HG02610 (cell line): ENCODE data around the gene CFAP141.
"Not testable (repeated sequence)": the region's sequence is repeated elsewhere in the genome, so short reads cannot be mapped to it uniquely, and the experiment has no call there.

Experiments
- ATAC-seq: cut with Tn5 transposase; IDR thresholded peaks from one replicate; pipeline ENCODE4 v1.9.1; 2021; ENCODE audit warnings: mild to moderate bottlenecking, moderate library complexity; ENCODE audit not compliant: unreplicated experiment

CFAP141 gene

DNA sequence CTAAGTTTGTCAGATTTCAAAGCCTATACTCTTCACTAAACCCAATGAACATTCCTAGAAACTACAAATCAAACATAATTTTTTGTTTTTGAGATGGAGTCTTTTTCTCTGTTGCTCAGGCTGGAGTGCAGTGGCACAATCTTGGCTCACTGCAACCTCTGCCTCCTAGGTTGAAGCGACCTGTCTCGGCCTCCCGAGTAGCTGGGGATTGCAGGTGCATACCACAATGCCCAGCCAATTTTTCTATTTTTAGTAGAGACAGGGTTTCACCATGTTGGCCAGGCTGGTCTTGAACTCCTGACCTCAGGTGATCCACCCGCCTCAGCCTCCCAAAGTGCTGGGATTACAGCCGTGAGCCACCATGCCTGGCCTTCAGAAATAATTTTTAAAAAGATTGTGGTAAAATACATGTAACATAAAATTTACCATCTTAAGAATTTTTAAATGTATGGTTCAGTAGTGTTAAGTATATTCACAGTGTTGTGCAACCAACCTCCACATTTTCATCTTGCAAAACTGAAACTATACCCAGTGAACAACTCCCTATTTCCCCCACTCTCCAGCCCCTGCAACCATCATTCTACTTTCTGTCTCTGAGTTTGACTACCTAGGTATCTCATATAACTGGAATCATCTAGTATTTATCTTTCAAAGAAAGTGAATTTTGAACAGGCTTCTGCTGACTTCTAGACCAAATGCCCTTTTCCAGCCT is 2.7 kb upstream of the CFAP141 start:
- ATAC-seq: no peak

- ATAC-seq: no peak
Measured at GRCh38 chr1:154207262-154207661, 1.1 kb upstream of the CFAP141 start.

DNA sequence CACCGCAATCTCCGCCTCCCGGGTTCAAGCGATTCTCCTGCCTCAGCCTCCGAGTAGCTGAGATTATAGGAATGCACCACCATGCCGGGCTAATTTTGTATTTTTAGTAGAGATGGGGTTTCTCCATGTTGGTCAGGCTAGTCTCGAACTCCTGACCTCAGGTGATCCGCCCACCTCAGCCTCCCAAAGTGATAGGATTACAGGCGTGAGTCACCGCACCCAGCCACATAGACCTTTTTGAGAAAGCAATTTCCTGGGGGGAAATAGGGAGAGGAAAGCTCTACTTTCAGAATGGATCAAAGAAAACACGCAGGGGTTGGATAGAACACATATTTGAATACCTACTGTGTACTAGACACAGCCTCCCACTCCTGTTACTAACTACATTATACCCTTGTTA is 355 bp downstream of the CFAP141 start:
- not testable (repeated sequence) for ATAC-seq

DNA sequence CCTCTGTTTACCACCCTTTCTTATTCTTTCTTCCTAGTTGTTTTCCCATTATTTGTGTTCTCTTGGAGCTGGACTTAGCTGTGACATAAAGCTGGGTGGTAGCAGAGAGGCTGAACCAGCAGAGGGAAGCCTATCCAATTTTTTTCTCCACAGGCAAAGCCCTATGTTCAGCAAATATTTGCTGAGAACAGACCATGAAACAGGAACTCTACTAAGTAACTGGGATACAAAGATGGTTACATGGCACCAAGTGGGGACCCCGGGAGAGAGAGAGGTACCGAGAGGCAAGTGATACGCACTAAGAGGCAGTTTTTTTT is 6.6 kb downstream of the CFAP141 start:
- ATAC-seq: no peak

- no peak for ATAC-seq
Measured at GRCh38 chr1:154198756-154199562, 7.2 kb downstream of the CFAP141 start.

DNA sequence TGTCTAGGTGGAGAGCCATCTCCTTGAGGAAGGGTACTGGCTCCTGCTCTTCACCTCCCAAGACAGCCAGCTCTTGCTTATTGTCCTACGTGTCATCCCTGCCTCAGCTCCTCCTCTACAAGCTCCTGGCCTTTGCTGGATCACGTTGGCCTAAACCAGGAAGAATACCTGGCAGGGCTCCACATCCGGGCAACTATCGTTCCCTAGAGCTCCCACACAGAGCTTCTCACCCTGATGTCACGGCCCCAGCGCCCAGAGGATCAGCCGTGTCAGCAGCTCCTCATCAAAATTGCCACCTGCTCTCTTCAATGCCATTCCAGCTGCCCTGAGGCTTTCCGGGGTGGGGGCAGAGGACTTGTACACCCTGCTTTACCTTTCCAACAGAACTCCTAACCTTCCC is 12.3 kb downstream of the CFAP141 start:
- ATAC-seq: no peak

- no peak for ATAC-seq
Measured at GRCh38 chr1:154192476-154192875, 13.7 kb downstream of the CFAP141 start.

DNA sequence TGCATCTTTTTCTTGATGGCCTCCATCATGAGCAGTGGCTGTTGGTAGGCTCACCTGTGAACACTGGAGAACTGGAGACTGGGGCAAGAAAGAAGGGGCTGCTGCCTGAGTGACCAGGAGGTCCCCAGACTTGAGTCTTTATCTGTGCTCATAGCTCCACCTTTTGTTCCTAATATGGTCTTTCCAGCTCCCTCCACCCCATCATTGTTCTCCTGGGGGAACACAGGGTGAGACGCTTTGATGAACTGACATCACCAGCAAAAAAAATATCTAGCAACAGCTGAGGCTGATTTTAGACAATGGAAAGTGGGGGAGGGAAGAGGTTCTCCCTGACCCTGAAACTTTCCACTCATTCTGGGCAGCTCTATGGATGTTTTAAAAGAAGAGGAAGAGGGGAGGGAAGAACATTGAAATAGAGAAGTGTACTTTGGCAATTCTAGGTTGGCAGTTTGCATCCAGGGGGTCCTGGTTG is 14.1 kb downstream of the CFAP141 start, which contains the start of gene TPM3:
TPM3 (minus strand) TSS at position 111 of the 472 bp plus-strand sequence; CDS start at position 29, 82 bp downstream.
- ATAC-seq: no peak

DNA sequence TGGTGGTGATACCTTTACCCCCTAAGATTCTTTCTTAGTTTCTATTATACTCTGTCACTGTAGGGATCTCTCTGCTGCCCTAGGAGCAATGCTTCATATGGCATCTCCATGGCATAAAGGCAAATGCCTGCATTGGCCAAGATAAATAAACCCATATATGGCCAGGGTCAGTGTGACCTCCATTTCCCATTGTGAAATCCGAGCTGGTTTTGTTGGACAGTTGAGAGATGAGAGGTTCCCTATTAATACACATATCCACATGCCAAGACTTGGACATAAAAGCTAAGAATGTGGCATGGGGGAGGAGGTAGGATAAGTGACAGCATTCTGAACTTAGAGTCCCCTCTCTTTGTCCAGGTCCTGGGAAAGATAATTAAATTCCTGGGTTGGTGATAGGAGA is 15.6 kb downstream of the CFAP141 start:
- no peak for ATAC-seq

DNA sequence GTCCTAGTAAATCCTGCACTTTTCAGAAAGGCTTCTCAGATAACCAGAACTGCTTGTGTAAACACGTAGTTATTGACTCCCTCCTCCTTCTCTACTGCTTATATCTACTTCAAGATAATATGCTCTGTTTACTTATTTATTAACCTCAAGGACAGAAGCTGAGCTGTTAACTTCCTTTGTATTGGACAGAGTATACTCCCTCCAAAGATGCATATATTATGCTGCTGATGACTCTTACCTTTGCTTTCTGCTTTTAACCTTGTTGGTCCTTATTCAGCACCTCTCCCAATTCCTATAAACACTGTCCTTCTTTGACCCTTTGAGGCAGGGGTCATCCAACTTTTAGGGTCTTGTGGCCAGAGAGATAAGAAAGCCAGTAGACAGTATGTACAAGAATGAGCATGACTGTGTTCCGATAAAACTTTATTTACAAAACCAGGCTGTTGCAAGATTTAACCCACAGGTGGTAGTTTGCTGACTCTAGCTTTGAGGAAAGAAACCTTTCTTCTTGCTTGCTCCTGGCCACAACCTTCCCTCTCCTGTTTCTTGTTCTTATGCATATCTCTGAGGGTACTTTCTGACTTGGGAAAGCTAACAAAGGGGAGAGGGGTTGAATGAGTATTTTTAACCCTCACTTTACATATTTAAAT is 19.2 kb downstream of the CFAP141 start:
- no peak for ATAC-seq

GRCh38 chr1:154186177-154186576 is 20.0 kb downstream of the CFAP141 start:
- no peak for ATAC-seq

DNA sequence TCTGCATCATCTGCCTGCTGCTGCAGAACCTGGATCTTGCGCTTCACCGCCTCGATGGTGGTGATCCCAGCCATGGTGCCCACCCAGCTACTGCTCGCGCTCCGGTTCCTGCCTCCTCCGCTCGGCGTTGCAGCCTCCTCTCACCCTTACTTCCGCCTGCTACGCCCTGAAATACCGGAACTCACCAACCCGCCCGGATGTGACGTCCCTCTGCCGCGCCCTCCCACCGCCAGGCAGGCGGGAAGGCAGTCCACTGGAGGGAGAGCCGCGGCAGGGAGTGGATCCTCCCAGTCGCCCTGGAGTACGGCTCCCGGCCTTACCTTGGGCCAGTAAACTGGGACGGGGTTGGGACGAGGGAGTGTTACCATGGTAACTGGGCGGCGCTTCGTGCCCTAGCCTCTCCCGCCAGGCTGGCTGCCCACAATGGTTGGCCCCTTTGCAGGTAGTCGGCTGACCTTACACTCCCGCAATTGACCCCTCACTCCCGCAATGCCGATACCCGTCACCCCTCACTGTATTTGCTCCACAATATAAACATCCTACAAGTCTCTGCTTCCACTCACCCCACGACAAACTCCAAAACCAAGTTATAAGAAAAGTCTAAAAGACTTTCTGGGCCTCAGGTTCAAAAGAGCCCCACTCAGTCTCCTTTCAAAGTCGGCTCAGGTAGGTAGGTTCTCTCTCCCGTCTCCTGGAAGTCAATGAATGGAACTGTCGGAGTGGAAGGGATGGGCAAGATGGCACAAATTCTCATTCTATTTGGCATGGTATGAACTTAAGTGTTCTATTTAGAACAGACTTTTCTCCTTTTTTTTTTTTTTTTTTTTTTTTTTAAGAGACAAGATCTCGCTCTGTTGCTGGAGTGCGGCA is 22.9 kb downstream of the CFAP141 start:
- peak; percentile 75 for ATAC-seq

DNA sequence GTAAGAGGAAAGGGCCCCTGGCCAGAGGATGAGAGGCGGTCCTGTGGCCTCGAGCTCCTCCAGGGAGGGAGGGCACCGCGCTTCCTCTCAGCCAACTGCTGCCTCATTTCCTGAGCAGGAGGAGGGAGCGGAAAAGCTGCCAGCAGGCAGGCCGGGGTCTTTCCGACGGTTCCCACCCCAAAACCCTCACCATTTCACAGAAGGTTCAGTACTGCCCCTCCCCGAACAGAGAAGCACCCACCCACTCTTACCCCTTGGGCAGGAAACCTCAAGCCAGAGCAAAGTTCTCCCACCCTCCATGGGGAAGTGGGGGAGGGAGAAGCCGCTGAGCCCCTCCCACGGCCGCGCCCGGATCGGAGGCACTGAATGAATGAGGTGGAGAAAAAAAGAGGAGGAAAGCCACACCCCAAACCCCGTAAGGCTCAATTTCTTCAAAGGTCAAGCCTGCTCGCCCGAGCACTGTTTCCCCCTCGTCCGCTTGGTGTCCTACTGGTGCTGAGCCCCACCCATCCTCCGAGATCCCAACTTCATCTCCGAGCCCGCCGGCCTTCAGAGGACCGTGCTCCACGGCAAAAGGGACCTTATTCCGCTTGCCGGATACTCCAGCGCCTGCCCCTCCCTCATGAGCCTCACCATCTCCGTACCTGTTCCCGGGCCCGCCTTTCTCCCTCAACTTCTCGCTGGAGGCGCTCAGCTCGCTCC is 23.6 kb downstream of the CFAP141 start:
- ATAC-seq: peak; percentile 49

DNA sequence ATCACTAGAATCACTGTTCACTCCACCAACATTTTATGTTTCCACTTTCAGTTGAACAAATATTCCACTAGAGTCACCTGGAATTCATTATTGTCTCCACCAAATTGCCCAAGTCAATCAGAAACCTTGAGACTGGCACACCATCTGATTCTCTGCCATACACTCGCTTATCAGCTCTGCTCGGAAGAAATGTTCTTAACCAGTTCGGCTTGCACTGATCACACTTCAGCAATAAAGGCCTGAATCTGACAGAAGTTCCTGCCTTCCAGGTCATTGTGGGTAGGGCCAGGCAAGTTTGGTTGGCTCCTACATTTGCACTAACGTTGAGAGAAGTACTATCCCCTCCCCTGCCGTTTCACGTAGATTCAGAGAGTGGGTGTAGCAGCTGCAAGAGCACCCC is 24.2 kb downstream of the CFAP141 start:
- ATAC-seq: no peak

- no peak for ATAC-seq
Measured at GRCh38 chr1:154179946-154180687, 26.0 kb downstream of the CFAP141 start.

DNA sequence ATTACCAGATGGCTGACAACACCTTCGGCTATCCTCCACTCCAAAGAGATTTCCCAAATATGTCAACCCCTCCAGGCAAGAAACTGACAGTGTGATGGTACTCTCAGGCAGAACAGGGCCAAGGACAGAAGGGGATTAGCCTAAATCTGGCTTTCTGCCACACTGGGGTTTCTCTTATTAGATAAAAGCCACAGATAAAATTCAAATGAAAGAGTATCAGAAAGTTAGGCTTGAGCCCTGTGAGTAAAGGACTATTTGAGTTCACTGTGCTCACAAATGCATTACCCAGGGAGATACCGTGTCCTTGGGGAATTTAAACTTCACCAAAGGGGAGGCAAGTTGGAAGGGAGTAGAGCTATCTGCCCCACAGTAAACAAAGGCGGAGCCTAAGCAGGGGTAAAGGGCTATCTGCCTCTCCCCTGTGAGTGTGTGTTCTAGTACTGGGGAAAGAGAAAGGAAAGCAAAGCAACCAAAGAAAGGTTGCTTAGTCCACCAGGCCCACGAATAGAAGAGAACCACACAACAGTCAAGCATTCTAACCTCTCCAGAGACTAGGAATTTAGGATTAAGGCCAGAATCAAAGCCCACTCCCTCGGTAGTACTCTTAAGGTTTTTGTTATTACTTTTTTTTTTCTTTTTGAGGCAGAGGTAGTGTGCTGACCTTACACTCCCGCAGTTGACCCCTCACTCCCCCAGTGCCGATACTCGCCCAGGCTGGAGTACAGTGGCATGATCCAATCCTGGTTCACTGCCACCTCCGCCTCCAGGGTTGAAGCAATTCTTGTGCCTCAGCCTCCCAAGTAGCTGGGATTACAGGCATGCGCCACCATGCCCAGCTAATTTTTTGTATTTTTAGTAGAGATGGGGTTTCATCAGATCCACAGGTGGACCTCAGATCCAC is 27.0 kb downstream of the CFAP141 start:
- no peak for ATAC-seq

- ATAC-seq: no peak
Measured at GRCh38 chr1:154178013-154178412, 28.1 kb downstream of the CFAP141 start.

DNA sequence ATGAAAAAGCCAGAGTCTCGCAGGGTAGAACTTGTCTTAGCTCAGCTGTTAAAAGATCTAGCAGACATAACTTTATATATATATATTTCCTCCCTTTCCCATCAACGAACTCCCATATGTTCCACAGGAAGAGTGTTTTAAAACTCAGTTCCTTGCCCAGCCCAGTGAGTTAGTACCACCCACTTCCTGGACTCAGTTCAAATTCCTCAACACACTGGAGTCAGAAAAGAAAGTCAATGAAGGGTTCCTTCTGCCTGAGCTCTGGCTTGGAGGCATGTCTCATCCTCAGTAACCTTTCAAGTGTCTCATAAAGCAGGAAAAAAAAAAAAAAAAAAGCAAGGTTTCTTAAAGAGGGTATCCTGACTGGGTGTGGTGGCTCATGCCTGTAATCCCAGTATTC is 29.8 kb downstream of the CFAP141 start:
- no peak for ATAC-seq
